ENCODE measurements around the gene PCGF3.

- TF ChIP-seq ZNF274 (IDR thresholded peaks at IDR 0.05; ENCODE audit: low read depth, low read length), result no peak
- no peak for TF ChIP-seq SUZ12 (IDR thresholded peaks at IDR 0.05; ENCODE audit: extremely low read depth, insufficient read depth, insufficient read length)
These were observed 64.4 kb downstream of the PCGF3 start for GRCh38 chr4:770022-770421.
